MM.1S (cell line): Measurements from ENCODE around the gene NHLH2.

Experiments used
- CTCF ChIP-seq: fragments of 300-600 bp; sonication (generic); IDR thresholded peaks from 2 replicates; pipeline ENCODE4 v1.5.1; 2016; ENCODE audit warnings: antibody characterized with exemption, low read length, mixed read lengths
- EZH2 ChIP-seq: fragments of 300-600 bp; sonication (generic); optimal IDR thresholded peaks from 2 replicates; pipeline ENCODE3; 2017; ENCODE audit warnings: low read depth, mild to moderate bottlenecking, antibody characterized with exemption, low read length, mixed read lengths

GRCh38 chr1:115796036-115796435 is 44.9 kb downstream of the NHLH2 start:
- TF ChIP-seq CTCF, result no peak
- no peak for TF ChIP-seq EZH2
